ENCODE measurements around the gene CRY2. TPM values are rescaled to one million over a fixed set of nuclear protein-coding genes. Genes with fewer than 3 reads are reported as not detected.

The CRY2 gene
- total and polyA plus RNA-seq, 2 of the 8 experiments (the other 6 are each of a cell fraction or from before 2014, with no cell fraction given) = 8.0 to 9.4 TPM

GRCh38 chr11:45827123-45827522, 20.2 kb upstream of the CRY2 start:
- DNase-seq (ENCODE audit: low read depth in 1 of 2, low spot score in 2 of 2) = no peak
- Histone ChIP-seq H2BK15ac (ENCODE audit: low read length) (no peak overlapping the region), H4K8ac (ENCODE audit: extremely low read depth, insufficient read depth, low read length) (no peak overlapping the region), H3K79me1 (ENCODE audit: low read depth, low read length) (no peaks in the 10 kb centered on the region), H2BK120ac (replicated peaks; ENCODE audit: low read depth, low read length) (no peak overlapping the region), H3K14ac (ENCODE audit: insufficient read length) (no peak overlapping the region), H2BK20ac (ENCODE audit: low read length) (no peak overlapping the region), H3K36me3 (ENCODE audit: control insufficient read depth in 2 of 4, insufficient read depth in 4 of 4, low read length in 3 of 4) (no peaks in the 10 kb centered on the region), H3K9ac (replicated peaks in 1 of 4; ENCODE audit: extremely low read depth in 1 of 4, low read depth in 3 of 4, low read length in 3 of 4) (no peak overlapping the region), H2AK5ac (ENCODE audit: low read depth, low read length) (no peak overlapping the region), H3K9me3 (ENCODE audit: insufficient read depth in 2 of 2, low read depth in 1 of 2, low read length in 1 of 2) (no peaks in the 10 kb centered on the region), H3K23ac (ENCODE audit: insufficient read length) (no peak overlapping the region), H3K27ac (ENCODE audit: low read depth, low read length) (no peak overlapping the region), H3K18ac (ENCODE audit: extremely low read depth, low read length) (no peak overlapping the region), H3K4me3 (ENCODE audit: extremely low read depth in 1 of 4, insufficient read depth in 2 of 4, low read depth in 3 of 4, low read length in 4 of 4) (no peak overlapping the region), H4K5ac (ENCODE audit: insufficient read length, low read depth, low read length) (no peak overlapping the region), H3K56ac (replicated peaks; ENCODE audit: insufficient read length, low read depth, low read length) (no peak overlapping the region), H4K20me1 (replicated peaks in 1 of 2; ENCODE audit: control insufficient read depth in 1 of 2, insufficient read depth in 2 of 2, low read length in 2 of 2) (no peaks in the 10 kb centered on the region), H4K91ac (replicated peaks; ENCODE audit: insufficient read length, low read length) (no peak overlapping the region), H3K79me2 (ENCODE audit: control insufficient read depth in 1 of 2, insufficient read depth in 2 of 2, low read length in 2 of 2) (no peaks in the 10 kb centered on the region), H3K23me2 (ENCODE audit: low read depth, low read length) (no peaks in the 10 kb centered on the region), H3K27me3 (replicated peaks in 1 of 4; ENCODE audit: control insufficient read depth in 3 of 4, extremely low read depth in 1 of 4, insufficient read depth in 3 of 4, low read length in 3 of 4) (no peaks in the 10 kb centered on the region), H2BK5ac (ENCODE audit: low read depth, low read length) (no peak overlapping the region), H2AFZ (ENCODE audit: low read length) (no peak overlapping the region), H3K4ac (replicated peaks; ENCODE audit: insufficient read length, low read depth, low read length) (no peak overlapping the region), H2BK12ac (ENCODE audit: low read depth, low read length) (no peak overlapping the region), H3K4me1 (replicated peaks in 1 of 4; ENCODE audit: control insufficient read depth in 3 of 4, insufficient read depth in 4 of 4, low read length in 3 of 4) (peaks cover 0 to 4% (median 0%) of the 10 kb centered on the region in 4 experiments; a peak in 1 of 7 replicates), H3K4me2 (ENCODE audit: insufficient read depth in 1 of 2, low read depth in 2 of 2, low read length in 2 of 2) (no peak overlapping the region)
- 80% methylated on average over 4 of the region's 4 CpGs; no CpG with 5 or more reads in 1 of the 2 experiments for WGBS, 2 experiments (ENCODE audit: extremely low coverage in 1 of 2, insufficient coverage in 1 of 2, insufficient read length in 1 of 2, insufficient replicate concordance in 2 of 2, low coverage in 1 of 2, low lambda C conversion rate in 2 of 2, missing lambda C conversion rate in 1 of 2)
- ChIA-PET POLR2A (ENCODE audit: partially characterized antibody) (no interaction called here), CTCF (ENCODE audit: partially characterized antibody) (interaction anchor here (2.3 kb wide), 1 partner anchor 15 kb away, joined by 10 read pairs; no protein-coding TSS in a partner anchor)
- FAIRE-seq = no peak
- TF ChIP-seq NANOG (IDR thresholded peaks at IDR 0.05; ENCODE audit: insufficient read depth, low read depth, low read length, poor library complexity, severe bottlenecking) (no peak), SRF (IDR thresholded peaks at IDR 0.05; ENCODE audit: low read depth, low read length) (no peak), TAF1 (IDR thresholded peaks at IDR 0.05; ENCODE audit: low read depth, low read length) (no peak), SUZ12 (IDR thresholded peaks at IDR 0.05; ENCODE audit: low read length) (no peak), KDM1A (IDR thresholded peaks at IDR 0.05; ENCODE audit: borderline replicate concordance, low read length) (peak; percentile 93; the same call in 1 of the 2 replicates), EP300 (IDR thresholded peaks at IDR 0.05; ENCODE audit: borderline replicate concordance in 1 of 2, low read depth in 2 of 2, low read length in 2 of 2) (no peak), HDAC2 (IDR thresholded peaks at IDR 0.05; ENCODE audit: borderline replicate concordance in 1 of 2, low read depth in 2 of 2, low read length in 2 of 2) (peak in 1 of 2 experiments; percentile 77; a peak in 1 of 4 replicates)

Data from H1 (cell line).